Stimulated activated CD4-positive, alpha-beta T cell treated with anti-CD3 and anti-CD28 coated beads, Interleukin-4, amount 100 ng/mL, for 24 hours (primary cell): Measurements from ENCODE around the gene MALRD1.
"Not testable (repeated sequence)": the region's sequence is repeated elsewhere in the genome, so short reads cannot be mapped to it uniquely, and the experiment has no call there.

Experiments used
- DNase-seq: peaks from one replicate; pipeline ENCODE4 v3.0.0-alpha.2; 2020

The MALRD1 gene

DNA sequence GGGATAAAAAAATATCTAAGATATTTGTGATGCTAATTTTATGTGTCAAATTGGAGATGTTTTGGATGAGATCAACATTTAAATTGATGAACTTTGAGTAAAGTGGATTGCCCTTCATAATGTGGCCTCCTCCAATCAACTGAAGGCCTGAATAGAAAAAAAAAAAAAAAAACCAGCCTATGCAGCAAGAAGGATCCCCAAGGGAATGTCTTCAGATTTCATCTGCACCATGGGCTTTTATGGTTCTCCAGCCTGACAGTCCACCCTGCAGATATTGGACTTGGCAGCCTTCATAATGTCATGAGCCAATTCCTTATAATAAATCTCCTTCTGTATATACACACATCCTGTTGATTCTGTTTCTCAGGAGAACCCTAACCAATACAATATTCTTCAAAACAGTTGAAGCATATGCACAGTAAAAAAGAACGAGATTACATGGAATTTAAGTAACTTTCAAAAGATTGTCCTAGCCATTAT lies 450.7 kb downstream of the MALRD1 start:
- DNase-seq = no peak

- no peak for DNase-seq
Observed at GRCh38 chr10:19500959-19501358, 452.4 kb downstream of the MALRD1 start.

GRCh38 chr10:19505320-19506312 lies 457.0 kb downstream of the MALRD1 start:
- DNase-seq = no peak

DNA sequence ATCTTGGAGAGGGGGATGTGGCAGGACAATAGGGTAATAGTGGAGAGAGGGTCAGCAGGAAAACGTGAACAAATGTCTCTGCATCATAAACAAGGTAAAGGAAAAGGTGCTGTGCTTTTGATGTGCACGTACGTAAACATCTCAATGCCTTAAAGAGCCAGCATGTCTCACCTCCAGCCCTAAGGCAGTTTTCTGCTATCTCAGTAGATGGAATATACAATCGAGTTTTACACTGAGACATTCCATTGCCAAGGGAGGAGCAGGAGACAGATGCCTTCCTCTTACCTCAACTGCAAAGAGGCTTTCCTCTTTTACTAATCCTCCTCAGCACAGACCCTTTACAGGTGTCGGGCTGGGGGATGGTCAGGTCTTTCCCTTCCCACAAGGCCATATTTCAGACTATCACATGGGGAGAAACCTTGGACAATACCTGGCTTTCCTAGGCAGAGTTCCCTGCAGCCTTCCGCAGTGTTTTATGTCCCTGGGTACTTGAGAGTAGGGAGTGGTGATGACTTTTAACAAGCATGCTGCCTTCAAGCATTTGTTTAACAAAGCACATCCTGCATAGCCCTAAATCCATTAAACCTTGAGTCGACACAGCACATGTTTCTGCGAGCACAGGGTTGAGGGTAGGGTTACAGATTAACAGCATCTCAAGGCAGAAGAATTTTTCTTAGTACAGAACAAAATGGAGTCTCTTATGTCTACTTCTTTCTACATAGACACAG lies 461.6 kb downstream of the MALRD1 start:
- DNase-seq = not testable (repeated sequence)

DNA sequence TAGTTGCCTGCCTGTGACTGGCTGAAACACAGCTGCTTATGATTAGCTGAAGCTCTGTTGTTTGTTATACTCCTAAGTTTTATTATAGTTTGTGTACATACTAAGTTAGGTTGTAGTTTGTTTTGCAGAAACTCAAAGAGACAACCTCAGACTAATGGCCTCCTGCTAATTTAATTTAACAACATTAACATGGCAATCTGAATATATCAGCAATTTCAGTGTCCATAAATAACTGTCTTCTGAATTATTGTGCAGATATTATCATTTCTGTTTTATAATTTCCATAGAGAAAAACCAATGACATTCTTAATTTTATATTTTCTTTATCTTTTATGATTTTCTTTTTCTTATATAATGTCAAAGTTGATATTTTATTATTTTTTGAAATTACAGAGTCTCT lies 469.5 kb downstream of the MALRD1 start:
- no peak for DNase-seq

GRCh38 chr10:19518632-19519031 lies 470.0 kb downstream of the MALRD1 start:
- DNase-seq = no peak

GRCh38 chr10:19531324-19531723 lies 482.7 kb downstream of the MALRD1 start:
- no peak for DNase-seq

GRCh38 chr10:19532411-19532810 lies 483.8 kb downstream of the MALRD1 start:
- no peak for DNase-seq

DNA sequence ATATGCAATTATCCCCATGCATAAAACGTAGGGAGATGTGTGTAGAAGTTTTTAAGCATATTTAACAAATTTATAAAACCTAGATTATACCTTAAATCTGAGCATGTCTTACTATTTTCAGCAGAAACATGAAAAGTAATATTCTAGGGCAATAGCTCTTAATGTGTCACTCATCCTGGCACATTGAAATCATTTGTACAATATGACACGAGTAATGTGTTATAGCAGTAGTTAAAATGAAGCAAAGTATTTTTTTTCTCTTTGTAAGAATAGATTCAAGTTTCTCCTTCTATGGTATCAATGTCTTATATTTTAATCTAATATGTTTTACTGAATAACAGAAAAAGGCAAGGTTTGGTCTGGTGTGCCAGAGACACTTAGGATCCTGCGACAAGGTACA lies 492.7 kb downstream of the MALRD1 start:
- no peak for DNase-seq

GRCh38 chr10:19546224-19546623 lies 497.6 kb downstream of the MALRD1 start:
- DNase-seq = no peak

- DNase-seq = no peak
Observed at GRCh38 chr10:19549503-19549902, 500.9 kb downstream of the MALRD1 start.

DNA sequence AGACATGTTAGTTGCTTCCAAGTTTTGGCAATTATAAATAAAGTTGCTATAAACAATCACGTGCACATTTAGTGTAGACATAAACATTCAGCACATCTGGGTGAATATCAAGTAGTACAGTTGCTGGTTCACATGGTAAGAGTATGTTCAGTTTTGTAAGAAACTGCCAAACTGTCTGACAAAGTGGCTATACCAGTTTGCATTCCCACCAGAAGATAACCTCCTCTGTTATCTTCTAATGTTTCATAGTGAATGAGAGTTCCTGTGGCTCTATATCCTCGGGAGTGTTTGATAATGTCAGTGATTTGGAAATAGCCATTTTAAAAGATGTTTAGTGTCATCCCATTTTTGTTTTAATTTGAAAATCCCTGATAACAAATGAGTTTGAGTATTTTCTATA lies 508.1 kb downstream of the MALRD1 start:
- no peak for DNase-seq

GRCh38 chr10:19561181-19561580 lies 512.6 kb downstream of the MALRD1 start:
- DNase-seq = no peak

DNA sequence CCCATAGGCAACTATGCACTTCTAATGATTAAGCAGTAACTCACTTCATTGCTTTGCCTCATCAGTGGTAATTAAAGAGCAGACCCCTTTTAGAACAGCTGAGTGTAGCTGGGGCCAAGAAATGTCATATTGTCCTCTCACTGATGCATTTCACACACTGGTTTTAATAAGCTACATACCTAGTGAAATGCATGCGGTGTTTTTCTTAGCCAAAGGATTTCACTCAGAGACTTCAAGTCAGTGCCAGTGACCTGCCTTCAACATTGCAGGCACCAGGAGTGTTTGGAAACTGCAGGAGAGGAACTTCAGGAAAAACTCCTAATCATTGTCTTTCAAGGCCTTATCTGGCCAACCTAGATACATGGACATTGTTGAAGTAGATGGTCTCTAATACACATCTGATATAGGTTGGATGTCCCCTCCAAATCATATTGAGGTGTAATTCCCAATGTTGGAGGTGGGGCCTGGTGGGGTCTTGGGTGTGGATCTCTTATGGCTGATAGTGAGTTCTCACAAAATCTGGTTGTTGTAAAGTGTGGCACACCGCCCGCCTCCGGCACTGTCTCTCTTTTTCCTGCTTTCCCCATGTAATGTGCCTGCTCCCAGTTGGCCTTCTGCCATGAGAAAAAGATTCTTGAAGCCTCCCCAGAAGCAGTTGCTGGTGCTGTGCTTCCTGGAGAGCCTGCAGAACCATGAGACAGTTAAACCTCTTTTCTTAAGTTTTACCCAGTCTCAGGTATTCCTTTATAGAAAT lies 515.0 kb downstream of the MALRD1 start:
- no peak for DNase-seq

GRCh38 chr10:19570120-19570519 lies 521.5 kb downstream of the MALRD1 start:
- no peak for DNase-seq

- DNase-seq = no peak
Observed at GRCh38 chr10:19570991-19571390, 522.4 kb downstream of the MALRD1 start.

DNA sequence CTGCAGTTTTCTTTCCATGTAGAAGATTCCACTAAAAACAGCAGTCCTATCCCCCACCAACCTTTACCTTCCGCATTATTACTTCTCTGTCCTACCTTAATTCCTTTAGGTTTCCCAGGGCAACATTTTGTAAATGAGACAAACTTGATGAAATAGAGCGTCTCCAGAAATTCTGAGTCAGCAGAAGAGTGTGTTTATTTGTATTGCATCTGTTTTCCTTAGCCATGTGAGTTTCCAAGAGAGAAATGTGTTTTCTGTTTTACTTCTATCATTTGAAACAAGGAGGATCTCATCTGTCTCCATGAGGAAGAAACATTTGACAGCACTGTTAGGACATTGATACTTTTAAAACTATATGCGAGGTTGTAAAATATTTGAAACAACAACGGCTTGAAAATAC lies 523.5 kb downstream of the MALRD1 start:
- no peak for DNase-seq

DNA sequence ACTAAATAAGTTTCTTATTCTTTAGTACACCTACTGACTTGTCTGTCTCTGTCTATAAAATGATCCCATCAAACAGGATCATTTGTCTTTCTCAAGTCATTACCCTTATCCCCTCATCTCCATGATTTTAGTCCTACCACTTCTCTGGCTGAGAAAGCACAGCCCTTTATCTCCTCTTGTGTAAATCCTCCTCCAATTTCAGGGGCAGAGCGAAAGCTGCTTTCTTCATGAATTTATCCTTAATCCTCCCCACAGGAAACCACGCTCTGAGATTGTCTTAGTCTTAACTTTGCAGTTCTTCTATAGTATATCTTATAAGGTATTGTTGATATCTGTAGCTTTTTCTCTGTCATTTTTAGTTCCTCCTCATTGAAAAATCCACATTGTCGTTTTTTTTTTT lies 528.0 kb downstream of the MALRD1 start:
- no peak for DNase-seq

DNA sequence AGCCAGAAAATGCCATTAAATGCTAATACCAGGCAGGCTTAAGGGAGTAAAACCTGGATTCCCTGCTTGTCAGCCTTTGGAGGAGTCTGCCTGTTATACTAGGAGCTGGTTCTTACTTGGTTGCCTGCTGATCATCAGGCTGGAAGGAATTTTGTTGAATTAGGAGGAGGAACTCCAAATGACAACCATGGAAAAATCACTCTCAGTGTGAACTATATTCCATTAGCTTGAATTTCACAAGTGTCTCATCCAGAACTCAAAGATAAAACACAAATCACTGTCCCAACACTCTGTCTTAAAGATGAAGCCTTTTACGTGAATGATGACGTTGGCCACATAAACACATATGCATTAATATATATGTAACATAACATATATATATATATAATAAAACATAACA lies 528.8 kb downstream of the MALRD1 start:
- DNase-seq = no peak

- DNase-seq = no peak
Observed at GRCh38 chr10:19577807-19578206, 529.2 kb downstream of the MALRD1 start.

DNA sequence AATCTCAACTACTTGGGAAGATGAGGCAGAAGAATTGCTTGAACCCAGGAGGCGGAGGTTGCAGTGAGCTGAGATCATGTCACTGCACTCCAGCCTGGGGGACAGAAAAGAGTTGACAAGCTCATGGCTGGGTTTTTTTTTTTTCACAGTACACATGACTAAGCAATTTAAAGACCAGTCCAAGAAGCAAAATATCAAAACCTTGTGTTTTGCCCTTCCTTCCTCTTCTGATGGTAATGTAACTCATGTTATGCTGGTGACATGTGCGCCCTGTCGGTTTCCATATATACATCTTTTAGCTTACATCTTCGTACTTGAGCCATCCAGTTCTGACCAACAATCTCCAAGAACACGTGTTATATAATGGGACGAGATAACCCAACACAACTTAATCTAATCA lies 530.0 kb downstream of the MALRD1 start:
- DNase-seq = no peak

- DNase-seq = no peak
Observed at GRCh38 chr10:19579761-19580545, 531.4 kb downstream of the MALRD1 start.
